Activated T-cell treated with anti-CD3 and anti-CD28 coated beads, Interleukin-2, amount 50 U/mL, for 72 hours (primary cell): ENCODE results near the gene ABTB2. TPM values are rescaled to one million over a fixed set of nuclear protein-coding genes. Genes with fewer than 3 reads are reported as not detected.

Experiments
- ATAC-seq, 2 donors: fragments of 150-1000 bp; cut with Tn5 transposase; replicated peaks in 1 of 2; 2 replicates each; pipeline ENCODE4 v1.10.0; 2021; ENCODE audit warnings: moderate library complexity in 2 of 2, mild to moderate bottlenecking in 1 of 2
- DNase-seq, 2 donors: peaks; one replicate each; pipeline ENCODE4 v3.0.0; 2021 to 2022; ENCODE audit warnings: mixed read lengths in 1 of 2
- H3K27ac Mint-ChIP-seq: one replicate; pipeline ENCODE4 v1.8.0; 2022; ENCODE audit warnings: mild to moderate bottlenecking, moderate library complexity, mixed read lengths
- H3K27me3 Mint-ChIP-seq: one replicate; pipeline ENCODE4 v1.8.0; 2022; ENCODE audit warnings: low read depth, mixed read lengths
- H3K36me3 Mint-ChIP-seq, 2 donors: one replicate each; pipeline ENCODE4 v1.8.0; 2022; ENCODE audit warnings: mixed read lengths in 2 of 2, mild to moderate bottlenecking in 1 of 2; ENCODE audit not compliant: insufficient read depth in 2 of 2
- H3K4me1 Mint-ChIP-seq: one replicate; pipeline ENCODE4 v1.8.0; 2022; ENCODE audit warnings: low read depth, mixed read lengths
- H3K4me3 Mint-ChIP-seq, 2 donors: one replicate each; pipeline ENCODE4 v1.8.0; 2022; ENCODE audit warnings: mild to moderate bottlenecking in 2 of 2, mixed read lengths in 2 of 2, moderate library complexity in 2 of 2
- H3K9me3 Mint-ChIP-seq, 2 donors: one replicate each; pipeline ENCODE4 v1.8.0; 2022; ENCODE audit warnings: mixed read lengths in 2 of 2
- total RNA-seq, 2 donors: library from RNA; stranded (reverse); gene quantifications; one replicate each; pipeline ENCODE4 v1.2.3, GENCODE V29; 2022

Gene ABTB2
- total RNA-seq, 2 donors from 2014 or later = 2.2 to 5.6 TPM

- peaks cover 59% of the 10 kb centered on the region for H3K4me1 Mint-ChIP-seq
Measured at GRCh38 chr11:34236572-34236971, 121.2 kb downstream of the ABTB2 start.

GRCh38 chr11:34235591-34236071, 122.2 kb downstream of the ABTB2 start:
- Mint-ChIP-seq H3K9me3 (no peaks in the 10 kb centered on the region), H3K4me1 (peaks cover 60% of the 10 kb centered on the region), H3K4me3 (peak overlapping the region in 1 of 2 donors; percentile 70), H3K27me3 (peaks cover 25% of the 10 kb centered on the region), H3K27ac (peak overlapping the region; percentile 22), H3K36me3 (no peaks in the 10 kb centered on the region)
- ATAC-seq (no peak), DNase-seq (no peak)

More at GRCh38 chr11:34236572-34236971, 121.2 kb downstream of the ABTB2 start:
- Mint-ChIP-seq H3K9me3 (no peaks in the 10 kb centered on the region), H3K36me3 (no peaks in the 10 kb centered on the region), H3K27ac (no peak overlapping the region), H3K27me3 (peaks cover 31% of the 10 kb centered on the region), H3K4me3 (no peak overlapping the region)
- ATAC-seq (no peak), DNase-seq (no peak)

GRCh38 chr11:34235189-34235588, 122.6 kb downstream of the ABTB2 start:
- peaks cover 60% of the 10 kb centered on the region for H3K4me1 Mint-ChIP-seq
- H3K27ac Mint-ChIP-seq = peak overlapping the region; percentile 33
- peak overlapping the region; percentile 60 to 70 for H3K4me3 Mint-ChIP-seq
- no peaks in the 10 kb centered on the region for H3K9me3 Mint-ChIP-seq
- ATAC-seq (peak; percentile 61 to 66), DNase-seq (peak; percentile 30 to 47)
- peaks cover 25% of the 10 kb centered on the region for H3K27me3 Mint-ChIP-seq
- no peaks in the 10 kb centered on the region for H3K36me3 Mint-ChIP-seq

GRCh38 chr11:34234086-34234740, 123.6 kb downstream of the ABTB2 start:
- Mint-ChIP-seq H3K27me3 (peaks cover 25% of the 10 kb centered on the region), H3K36me3 (no peaks in the 10 kb centered on the region), H3K27ac (peak overlapping the region; percentile 21), H3K9me3 (no peaks in the 10 kb centered on the region), H3K4me1 (peaks cover 57% of the 10 kb centered on the region), H3K4me3 (peak overlapping the region; percentile 52 to 69)
- ATAC-seq = peak; percentile 84 to 86
- DNase-seq = peak; percentile 82 to 86

GRCh38 chr11:34233215-34233614, 124.6 kb downstream of the ABTB2 start:
- H3K9me3 Mint-ChIP-seq = no peaks in the 10 kb centered on the region
- H3K27me3 Mint-ChIP-seq = peaks cover 17% of the 10 kb centered on the region
- H3K36me3 Mint-ChIP-seq = no peaks in the 10 kb centered on the region
- ATAC-seq (no peak), DNase-seq (no peak)
- H3K4me3 Mint-ChIP-seq = no peak overlapping the region
- H3K27ac Mint-ChIP-seq = no peak overlapping the region
- peaks cover 52% of the 10 kb centered on the region for H3K4me1 Mint-ChIP-seq

- DNase-seq (no peak), ATAC-seq (no peak)
- Mint-ChIP-seq H3K4me3 (no peak overlapping the region), H3K27me3 (peaks cover 13% of the 10 kb centered on the region), H3K4me1 (peaks cover 52% of the 10 kb centered on the region), H3K36me3 (no peaks in the 10 kb centered on the region), H3K9me3 (no peaks in the 10 kb centered on the region), H3K27ac (no peak overlapping the region)
Measured at GRCh38 chr11:34232807-34233206, 125.0 kb downstream of the ABTB2 start.

- no peak overlapping the region for H3K27ac Mint-ChIP-seq
- H3K4me1 Mint-ChIP-seq = peaks cover 15% of the 10 kb centered on the region
- H3K9me3 Mint-ChIP-seq = no peaks in the 10 kb centered on the region
- no peaks in the 10 kb centered on the region for H3K36me3 Mint-ChIP-seq
- ATAC-seq = no peak
- no peak overlapping the region for H3K4me3 Mint-ChIP-seq
- H3K27me3 Mint-ChIP-seq = peaks cover 25% of the 10 kb centered on the region
- no peak for DNase-seq
Measured at GRCh38 chr11:34226210-34226609, 131.6 kb downstream of the ABTB2 start.

GRCh38 chr11:34225091-34225490, 132.7 kb downstream of the ABTB2 start:
- ATAC-seq (no peak), DNase-seq (no peak)
- no peaks in the 10 kb centered on the region for H3K9me3 Mint-ChIP-seq
- no peak overlapping the region for H3K27ac Mint-ChIP-seq
- no peak overlapping the region for H3K4me3 Mint-ChIP-seq
- H3K27me3 Mint-ChIP-seq = peaks cover 25% of the 10 kb centered on the region
- no peaks in the 10 kb centered on the region for H3K36me3 Mint-ChIP-seq
- peaks cover 4% of the 10 kb centered on the region for H3K4me1 Mint-ChIP-seq

- H3K4me1 Mint-ChIP-seq = no peaks in the 10 kb centered on the region
- ATAC-seq = no peak
- no peaks in the 10 kb centered on the region for H3K36me3 Mint-ChIP-seq
- no peak overlapping the region for H3K4me3 Mint-ChIP-seq
- no peak overlapping the region for H3K27ac Mint-ChIP-seq
- DNase-seq = no peak
- H3K9me3 Mint-ChIP-seq = no peaks in the 10 kb centered on the region
- peaks cover 25% of the 10 kb centered on the region for H3K27me3 Mint-ChIP-seq
Measured at GRCh38 chr11:34224434-34224966, 133.3 kb downstream of the ABTB2 start.

GRCh38 chr11:34223907-34224306, 133.9 kb downstream of the ABTB2 start:
- ATAC-seq (no peak), DNase-seq (no peak)
- Mint-ChIP-seq H3K4me1 (no peaks in the 10 kb centered on the region), H3K9me3 (no peaks in the 10 kb centered on the region), H3K27me3 (peaks cover 25% of the 10 kb centered on the region), H3K27ac (no peak overlapping the region), H3K4me3 (no peak overlapping the region), H3K36me3 (no peaks in the 10 kb centered on the region)

GRCh38 chr11:34223021-34223813, 134.6 kb downstream of the ABTB2 start:
- H3K36me3 Mint-ChIP-seq = no peaks in the 10 kb centered on the region
- ATAC-seq = no peak
- no peak overlapping the region for H3K4me3 Mint-ChIP-seq
- peaks cover 29% of the 10 kb centered on the region for H3K27me3 Mint-ChIP-seq
- no peaks in the 10 kb centered on the region for H3K4me1 Mint-ChIP-seq
- DNase-seq = no peak
- H3K27ac Mint-ChIP-seq = no peak overlapping the region
- no peaks in the 10 kb centered on the region for H3K9me3 Mint-ChIP-seq

GRCh38 chr11:34222030-34222429, 135.8 kb downstream of the ABTB2 start:
- no peaks in the 10 kb centered on the region for H3K4me1 Mint-ChIP-seq
- ATAC-seq = no peak
- H3K27me3 Mint-ChIP-seq = peaks cover 34% of the 10 kb centered on the region
- no peak overlapping the region for H3K27ac Mint-ChIP-seq
- no peak for DNase-seq
- H3K9me3 Mint-ChIP-seq = no peaks in the 10 kb centered on the region
- H3K4me3 Mint-ChIP-seq = no peak overlapping the region
- H3K36me3 Mint-ChIP-seq = no peaks in the 10 kb centered on the region

- no peaks in the 10 kb centered on the region for H3K9me3 Mint-ChIP-seq
- no peak overlapping the region for H3K4me3 Mint-ChIP-seq
- H3K4me1 Mint-ChIP-seq = peaks cover 5% of the 10 kb centered on the region
- DNase-seq (no peak), ATAC-seq (no peak)
- H3K27me3 Mint-ChIP-seq = peaks cover 30% of the 10 kb centered on the region
- H3K27ac Mint-ChIP-seq = no peak overlapping the region
- H3K36me3 Mint-ChIP-seq = no peaks in the 10 kb centered on the region
Measured at GRCh38 chr11:34219941-34220370, 137.9 kb downstream of the ABTB2 start.
